Progenitor cell of endocrine pancreas (in vitro differentiated cells): ENCODE results near the gene TNFAIP8. TPM values are rescaled to one million over a fixed set of nuclear protein-coding genes. Genes with fewer than 3 reads are reported as not detected.

Experiments
- DNase-seq: peaks from one replicate; pipeline ENCODE4 v3.0.0; 2021; ENCODE audit warnings: low spot score; ENCODE audit not compliant: unreplicated experiment
- H3K27ac Mint-ChIP-seq: 2 replicates; pipeline ENCODE4 v1.8.0; 2021; ENCODE audit warnings: mild to moderate bottlenecking, moderate library complexity, mixed read lengths
- H3K27me3 Mint-ChIP-seq: 2 replicates; pipeline ENCODE4 v1.8.0; 2021; ENCODE audit warnings: mixed read lengths
- H3K36me3 Mint-ChIP-seq: 2 replicates; pipeline ENCODE4 v1.8.0; 2022; ENCODE audit warnings: mixed read lengths; ENCODE audit not compliant: insufficient read depth
- H3K4me1 Mint-ChIP-seq: 2 replicates; pipeline ENCODE4 v1.8.0; 2021; ENCODE audit warnings: low read depth, mixed read lengths
- H3K4me3 Mint-ChIP-seq: 2 replicates; pipeline ENCODE4 v1.8.0; 2021; ENCODE audit warnings: low read depth, mild to moderate bottlenecking, moderate library complexity, mixed read lengths
- H3K9me3 Mint-ChIP-seq: 2 replicates; pipeline ENCODE4 v1.8.0; 2021; ENCODE audit warnings: low read depth, mixed read lengths
- total RNA-seq: library from RNA; stranded (reverse); gene quantifications from 2 replicates; pipeline ENCODE4 v1.2.1, GENCODE V29; 2021
- TF ChIP-seq, protein P1 (sequence below): fragments of 200-600 bp; sonication (generic); IDR thresholded peaks from one replicate; pipeline ENCODE4 v1.5.0; 2021; ENCODE audit warnings: antibody characterized with exemption, mild to moderate bottlenecking; ENCODE audit not compliant: unreplicated experiment

TNFAIP8 gene
- total RNA-seq, 1 donor from 2014 or later, result 8.0 TPM

DNA sequence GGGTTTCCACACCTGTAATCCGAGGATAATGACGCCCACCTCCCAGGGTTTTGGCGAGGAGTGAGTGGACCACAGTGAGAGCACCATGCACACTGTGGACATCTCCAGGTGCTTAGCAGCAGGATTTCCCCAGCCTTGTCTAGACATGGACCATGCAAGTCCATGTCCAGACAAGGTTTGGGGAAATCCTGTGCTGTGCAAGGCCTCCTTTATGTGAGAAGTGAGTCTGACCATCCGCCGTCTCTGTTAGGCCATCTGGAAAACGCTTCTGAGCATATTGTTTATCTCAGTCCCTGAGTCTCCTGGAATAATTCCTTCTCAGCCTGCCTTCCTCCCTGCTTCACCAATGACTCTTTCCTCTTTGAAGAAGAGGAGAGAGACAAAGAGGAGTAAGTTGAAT is 26.2 kb upstream of the TNFAIP8 start:
- Mint-ChIP-seq H3K27ac (no peak overlapping the region), H3K4me3 (no peak overlapping the region), H3K27me3 (no peaks in the 10 kb centered on the region), H3K36me3 (no peaks in the 10 kb centered on the region), H3K9me3 (no peaks in the 10 kb centered on the region), H3K4me1 (peaks cover 3% of the 10 kb centered on the region)
- TF ChIP-seq, protein P1, sequence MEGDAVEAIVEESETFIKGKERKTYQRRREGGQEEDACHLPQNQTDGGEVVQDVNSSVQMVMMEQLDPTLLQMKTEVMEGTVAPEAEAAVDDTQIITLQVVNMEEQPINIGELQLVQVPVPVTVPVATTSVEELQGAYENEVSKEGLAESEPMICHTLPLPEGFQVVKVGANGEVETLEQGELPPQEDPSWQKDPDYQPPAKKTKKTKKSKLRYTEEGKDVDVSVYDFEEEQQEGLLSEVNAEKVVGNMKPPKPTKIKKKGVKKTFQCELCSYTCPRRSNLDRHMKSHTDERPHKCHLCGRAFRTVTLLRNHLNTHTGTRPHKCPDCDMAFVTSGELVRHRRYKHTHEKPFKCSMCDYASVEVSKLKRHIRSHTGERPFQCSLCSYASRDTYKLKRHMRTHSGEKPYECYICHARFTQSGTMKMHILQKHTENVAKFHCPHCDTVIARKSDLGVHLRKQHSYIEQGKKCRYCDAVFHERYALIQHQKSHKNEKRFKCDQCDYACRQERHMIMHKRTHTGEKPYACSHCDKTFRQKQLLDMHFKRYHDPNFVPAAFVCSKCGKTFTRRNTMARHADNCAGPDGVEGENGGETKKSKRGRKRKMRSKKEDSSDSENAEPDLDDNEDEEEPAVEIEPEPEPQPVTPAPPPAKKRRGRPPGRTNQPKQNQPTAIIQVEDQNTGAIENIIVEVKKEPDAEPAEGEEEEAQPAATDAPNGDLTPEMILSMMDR, result no peak
- DNase-seq, result no peak

DNA sequence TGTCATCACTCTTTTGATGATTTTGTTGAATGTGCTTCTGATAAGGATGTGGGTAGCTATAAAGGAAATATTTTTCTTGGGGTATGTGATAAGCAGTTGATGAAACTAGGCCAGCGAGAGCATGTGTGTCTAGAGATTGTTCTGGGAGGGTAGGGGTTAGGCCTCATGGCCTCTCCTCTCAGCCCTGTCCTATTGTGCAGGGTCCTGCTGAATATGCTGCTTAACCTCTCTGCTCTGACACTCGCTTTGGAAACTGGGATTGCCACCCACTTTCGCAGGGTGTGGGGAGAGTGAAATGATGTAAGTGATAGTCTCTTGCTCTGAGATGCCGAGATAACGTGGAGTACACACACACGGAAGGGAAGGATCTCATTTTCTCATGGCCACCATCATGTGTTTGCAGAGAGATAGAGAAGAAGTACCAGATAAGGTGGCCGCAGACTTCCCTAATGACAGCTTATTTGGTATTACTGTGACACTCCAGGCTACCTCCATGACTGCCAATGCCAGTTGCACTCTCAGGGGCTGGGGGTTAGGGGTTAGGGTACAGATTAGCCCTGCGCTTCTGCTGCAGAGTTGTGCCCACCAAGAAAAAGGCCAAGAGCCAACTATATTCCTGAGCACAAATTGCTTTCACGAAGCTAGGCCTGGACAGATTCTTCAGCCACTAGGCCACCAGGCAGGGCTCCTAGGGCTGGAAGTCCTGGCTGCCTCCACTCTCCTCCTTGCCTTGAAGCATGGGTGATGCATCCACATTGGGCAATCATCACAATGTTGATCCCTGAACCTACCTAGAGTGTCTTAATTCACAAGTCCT is 25.2 kb upstream of the TNFAIP8 start:
- Mint-ChIP-seq H3K36me3 (no peaks in the 10 kb centered on the region), H3K27me3 (no peaks in the 10 kb centered on the region), H3K27ac (no peak overlapping the region), H3K4me1 (peaks cover 3% of the 10 kb centered on the region), H3K4me3 (no peak overlapping the region), H3K9me3 (no peaks in the 10 kb centered on the region)
- no peak for DNase-seq
- TF ChIP-seq, protein P1, result no peak

DNA sequence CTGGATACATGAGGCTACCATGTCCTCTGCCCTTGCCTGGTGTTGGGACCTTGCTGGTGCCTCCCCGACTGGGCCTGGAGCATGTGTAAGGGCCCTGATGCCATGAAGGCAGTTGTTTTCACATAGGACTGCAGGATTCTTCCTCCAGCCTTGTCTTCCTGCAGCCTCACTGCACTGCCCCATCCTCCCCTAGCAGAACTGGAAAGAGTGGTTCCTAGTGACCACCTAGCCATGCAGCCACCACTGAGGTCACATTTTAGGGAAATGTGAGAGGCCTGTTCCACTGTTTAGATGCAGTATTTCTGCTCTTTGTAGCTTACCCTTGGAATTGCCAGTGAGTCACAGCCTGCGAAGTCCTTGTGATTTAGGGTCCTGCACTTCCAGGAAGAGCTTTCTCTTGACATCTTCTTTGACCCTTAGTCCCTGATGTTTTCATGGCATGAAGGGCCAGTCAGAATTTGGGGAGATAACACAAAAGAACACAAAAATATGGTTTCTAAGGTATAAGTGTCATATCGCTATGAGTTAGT is 24.2 kb upstream of the TNFAIP8 start:
- no peak for DNase-seq
- Mint-ChIP-seq H3K9me3 (no peaks in the 10 kb centered on the region), H3K4me3 (no peak overlapping the region), H3K36me3 (no peaks in the 10 kb centered on the region), H3K27me3 (no peaks in the 10 kb centered on the region), H3K27ac (no peak overlapping the region), H3K4me1 (peaks cover 1% of the 10 kb centered on the region)
- TF ChIP-seq, protein P1, result no peak

DNA sequence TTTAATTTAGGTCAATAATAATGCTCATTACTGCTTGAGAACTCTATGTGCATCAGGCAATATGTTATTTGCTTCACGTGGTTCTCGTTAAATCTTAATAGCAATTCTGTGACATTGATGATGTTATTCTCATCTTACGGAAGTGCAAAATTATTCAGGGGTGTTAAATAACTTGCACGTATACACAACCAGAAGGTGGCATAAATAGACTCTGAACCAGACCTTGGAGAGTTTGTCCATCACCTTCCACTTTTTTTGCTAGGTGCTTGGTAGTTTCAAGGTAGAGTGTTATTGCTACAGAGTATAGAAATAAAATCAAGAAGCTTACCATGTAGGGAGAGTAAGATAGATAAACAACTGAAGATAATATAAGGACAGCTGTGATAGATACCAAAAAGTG is 23.6 kb upstream of the TNFAIP8 start:
- H3K4me3 Mint-ChIP-seq, result no peak overlapping the region
- no peaks in the 10 kb centered on the region for H3K27me3 Mint-ChIP-seq
- H3K36me3 Mint-ChIP-seq, result no peaks in the 10 kb centered on the region
- no peaks in the 10 kb centered on the region for H3K9me3 Mint-ChIP-seq
- no peak overlapping the region for H3K27ac Mint-ChIP-seq
- H3K4me1 Mint-ChIP-seq, result peaks cover 1% of the 10 kb centered on the region
- TF ChIP-seq, protein P1, result no peak
- no peak for DNase-seq

GRCh38 chr5:119332978-119333401 is 22.8 kb upstream of the TNFAIP8 start:
- peaks cover 4% of the 10 kb centered on the region for H3K4me1 Mint-ChIP-seq
- H3K4me3 Mint-ChIP-seq, result no peak overlapping the region
- no peaks in the 10 kb centered on the region for H3K27me3 Mint-ChIP-seq
- no peak overlapping the region for H3K27ac Mint-ChIP-seq
- TF ChIP-seq, protein P1, result no peak
- no peaks in the 10 kb centered on the region for H3K36me3 Mint-ChIP-seq
- DNase-seq, result no peak
- H3K9me3 Mint-ChIP-seq, result no peaks in the 10 kb centered on the region
